K562 (cell line): Measurements from ENCODE around the gene TENT5A. TPM values are rescaled to one million over a fixed set of nuclear protein-coding genes. Genes with fewer than 3 reads are reported as not detected.

ENCODE experiments used
- ATAC-seq: fragments of 200-7000 bp; cut with Tn5 transposase; 3 replicates; pipeline ENCODE4 v1.9.1; 2020; ENCODE audit warnings: moderate library complexity
- BruUV-seq: library from RNA; stranded (reverse); fragments of 400-500 nt; replicated peaks from 2 replicates; lab custom pipeline; 2021; lab: Mats Ljungman, UMichigan
- CTCF ChIA-PET: fragments of 300-600 bp; formaldehyde crosslinking; extraction: SDS; loops from one replicate; lab custom pipeline; 2021; ENCODE audit warnings: low intra/inter-chr PET ratio; lab: Yijun Ruan, JAX
- POLR2A ChIA-PET: fragments of 300-600, 350-650 bp; sonication (Branson Sonifier 250); formaldehyde crosslinking; extraction: SDS; loops from one replicate; lab custom pipeline; 2021; ENCODE audit warnings: antibody characterized with exemption, inconsistent platforms; lab: Yijun Ruan, JAX
- DNase-seq, 4 experiments: peaks; one replicate each; pipeline versions ENCODE4 v3.0.0 to v3.0.0-alpha.2; 2011 to 2018; ENCODE audit warnings: low spot score in 3 of 4, mixed read lengths in 3 of 4; ENCODE audit errors: extremely low read depth in 1 of 4
- FAIRE-seq: peaks from 2 replicates; lab custom pipeline; 2011; peaks lifted over from hg19 to GRCh38; lab: Jason Lieb, UNC
- H2AFZ ChIP-seq: 2 replicates; pipeline ENCODE4 v1.6.0; 2011; ENCODE audit warnings: low read depth, low read length, control low read depth, inconsistent platforms
- H3K27ac ChIP-seq: fragments of 200-600 bp; 3 replicates; pipeline ENCODE4 v1.8.0; 2011; ENCODE audit warnings: low read depth, mild to moderate bottlenecking, control low read depth, inconsistent platforms, low read length, moderate library complexity, mixed read lengths; ENCODE audit errors: extremely low read depth
- H3K27me3 ChIP-seq, 2 experiments: fragments of 300-600 bp in 1 of 2; 2 replicates in 1 of 2; 3 replicates in 1 of 2; pipeline versions ENCODE4 v1.6.0 to v1.8.0; 2011; ENCODE audit warnings: inconsistent platforms in 2 of 2, low read length in 2 of 2, mild to moderate bottlenecking in 1 of 2, mixed read lengths in 1 of 2, moderate library complexity in 1 of 2; ENCODE audit not compliant: control insufficient read depth in 2 of 2, insufficient read depth in 2 of 2
- H3K36me3 ChIP-seq: fragments of 300-600 bp; 3 replicates; pipeline ENCODE4 v1.8.0; 2011; ENCODE audit warnings: mild to moderate bottlenecking, low read length, inconsistent platforms; ENCODE audit not compliant: control insufficient read depth, insufficient read depth
- H3K4me1 ChIP-seq, 2 experiments: fragments of 200-600 bp in 1 of 2; replicated peaks in 1 of 2; 2 replicates in 1 of 2; 3 replicates in 1 of 2; pipeline versions ENCODE4 v1.5.1 to v1.8.0; 2011; ENCODE audit warnings: inconsistent platforms in 2 of 2, low read length in 2 of 2, mild to moderate bottlenecking in 1 of 2, mixed read lengths in 1 of 2, moderate library complexity in 1 of 2; ENCODE audit not compliant: control insufficient read depth in 2 of 2, insufficient read depth in 2 of 2
- H3K4me2 ChIP-seq: 2 replicates; pipeline ENCODE4 v1.6.1; 2011; ENCODE audit warnings: low read length, control low read depth, inconsistent platforms, mixed read lengths; ENCODE audit not compliant: insufficient read depth
- H3K4me3 ChIP-seq: fragments of 200-600 bp; sonication (generic), shearing (Covaris generic); 2 replicates; pipeline ENCODE4 v1.5.1; 2016; ENCODE audit warnings: control low read depth, inconsistent platforms
- H3K79me2 ChIP-seq: fragments of 200-600 bp; 3 replicates; pipeline ENCODE4 v1.8.0; 2011; ENCODE audit warnings: low read length, inconsistent platforms; ENCODE audit not compliant: control insufficient read depth, insufficient read depth
- H3K9ac ChIP-seq, 2 experiments: 2 replicates each; pipeline versions ENCODE4 v1.6.0 to v1.6.1; 2011; ENCODE audit warnings: low read depth in 2 of 2, low read length in 2 of 2, control low read depth in 1 of 2, inconsistent platforms in 1 of 2, mild to moderate bottlenecking in 1 of 2, mixed read lengths in 1 of 2; ENCODE audit not compliant: insufficient read depth in 1 of 2
- H3K9me1 ChIP-seq: one replicate; pipeline ENCODE4 v1.6.0; 2011; ENCODE audit warnings: inconsistent platforms, mild to moderate bottlenecking, low read length, moderate library complexity; ENCODE audit not compliant: control insufficient read depth, insufficient read depth
- H3K9me3 ChIP-seq: replicated peaks from 2 replicates; pipeline ENCODE4 v1.5.1; 2011; ENCODE audit warnings: low read depth, low read length, inconsistent platforms; ENCODE audit not compliant: control insufficient read depth, insufficient read depth
- H4K20me1 ChIP-seq: replicated peaks from 2 replicates; pipeline ENCODE4 v1.6.1; 2011; ENCODE audit warnings: low read length, inconsistent platforms, mixed read lengths; ENCODE audit not compliant: control insufficient read depth, insufficient read depth
- CC2D1A ChIP-seq: fragments of 450-650 bp; IDR thresholded peaks from 2 replicates; pipeline ENCODE4 v1.6.1; 2017; ENCODE audit warnings: mild to moderate bottlenecking
- CCAR2 ChIP-seq: fragments of 200-400 bp; formaldehyde crosslinking; IDR thresholded peaks from 2 replicates; pipeline ENCODE4 v1.6.1; 2017; ENCODE audit warnings: mild to moderate bottlenecking, low read depth, low read length
- DACH1 ChIP-seq: fragments of 450-650 bp; IDR thresholded peaks from 2 replicates; pipeline ENCODE4 v1.6.1; 2018; ENCODE audit not compliant: partially characterized antibody
- EHMT2 ChIP-seq: fragments of 450-650 bp; IDR thresholded peaks from 2 replicates; pipeline ENCODE4 v1.6.1; 2018; ENCODE audit warnings: antibody characterized with exemption
- FOXA3 ChIP-seq, 2 experiments: fragments of 450-650 bp in 1 of 2; sonication (generic) in 1 of 2; formaldehyde crosslinking; IDR thresholded peaks in 1 of 2; conservative IDR thresholded peaks in 1 of 2; 2 replicates each; pipeline versions ENCODE4 v1.4.0 to v1.8.0; 2020 to 2022; ENCODE audit warnings: mild to moderate bottlenecking in 2 of 2, missing genetic modification reagents in 1 of 2
- HBP1 ChIP-seq: fragments of 450-650 bp; formaldehyde crosslinking; IDR thresholded peaks from 2 replicates; pipeline ENCODE4 v1.4.0; 2022; ENCODE audit warnings: missing genetic modification characterization
- HMGN3 ChIP-seq: IDR thresholded peaks from 2 replicates; pipeline ENCODE4 v1.6.1; 2011; ENCODE audit warnings: borderline replicate concordance, low read depth, mild to moderate bottlenecking, mixed read lengths, low read length; ENCODE audit not compliant: insufficient read length; ENCODE audit errors: extremely low read depth
- JUND ChIP-seq, 2 experiments: IDR thresholded peaks; 2 replicates in 1 of 2; 3 replicates in 1 of 2; pipeline ENCODE4 v1.6.1; 2011; ENCODE audit warnings: borderline replicate concordance in 2 of 2, low read depth in 2 of 2, low read length in 2 of 2, improper control_type of control experiment in 1 of 2, missing biosample characterization in 1 of 2, missing genetic modification characterization in 1 of 2, missing genetic modification reagents in 1 of 2
- MCM5 ChIP-seq: fragments of 450-650 bp; IDR thresholded peaks from 2 replicates; pipeline ENCODE4 v1.6.1; 2016; ENCODE audit warnings: low read depth
- NKRF ChIP-seq: fragments of 450-650 bp; IDR thresholded peaks from 2 replicates; pipeline ENCODE4 v1.6.1; 2016; ENCODE audit warnings: borderline replicate concordance
- PRPF4 ChIP-seq: fragments of 200-400 bp; formaldehyde crosslinking; IDR thresholded peaks from one replicate; pipeline ENCODE4 v1.6.1; 2017; ENCODE audit warnings: low read length, low read depth, mild to moderate bottlenecking; ENCODE audit not compliant: insufficient read depth, poor library complexity, severe bottlenecking
- RBBP5 ChIP-seq: fragments of 200-600 bp; sonication (generic); IDR thresholded peaks from 2 replicates; pipeline ENCODE4 v1.6.1; 2012; ENCODE audit warnings: borderline replicate concordance, mild to moderate bottlenecking, low read length, control low read depth, inconsistent platforms; ENCODE audit not compliant: insufficient read depth, poor library complexity, severe bottlenecking
- RBM15 ChIP-seq: fragments of 200-400 bp; formaldehyde crosslinking; IDR thresholded peaks from 2 replicates; pipeline ENCODE4 v1.6.1; 2018; ENCODE audit warnings: mild to moderate bottlenecking, low read length, moderate library complexity; ENCODE audit not compliant: insufficient read depth
- SMAD1 ChIP-seq: fragments of 150-350 bp; IDR thresholded peaks from 2 replicates; pipeline ENCODE4 v1.6.1; 2014; ENCODE audit warnings: low read length, low read depth; ENCODE audit not compliant: partially characterized antibody
- TAF7 ChIP-seq: fragments of 450-650 bp; IDR thresholded peaks from 2 replicates; pipeline ENCODE4 v1.6.1; 2016; ENCODE audit warnings: missing genetic modification characterization, missing compliant biosample characterization
- ZBTB1 ChIP-seq: sonication (generic); formaldehyde crosslinking; IDR thresholded peaks from 2 replicates; pipeline ENCODE4 v1.8.1; 2023; ENCODE audit warnings: missing genetic modification reagents, low read depth, mild to moderate bottlenecking, borderline replicate concordance
- ZC3H11A ChIP-seq: IDR thresholded peaks from 2 replicates; pipeline ENCODE4 v1.6.1; 2012; ENCODE audit warnings: low read depth, low read length, improper control_type of control experiment
- ZNF311 ChIP-seq: fragments of 250-450 bp; sonication (Bioruptor Pico); IDR thresholded peaks from 2 replicates; pipeline ENCODE4 v1.4.0; 2020; ENCODE audit warnings: mild to moderate bottlenecking, moderate library complexity
- ZNF316 ChIP-seq: fragments of 450-650 bp; IDR thresholded peaks from 2 replicates; pipeline ENCODE4 v1.6.1; 2016
- ZNF384 ChIP-seq: IDR thresholded peaks from 2 replicates; pipeline ENCODE4 v1.6.1; 2012; ENCODE audit warnings: low read depth, low read length, improper control_type of control experiment
- WGBS: fragments of 100-300 bp; shearing (Covaris generic); methylation state at CpG from one replicate; pipeline ENCODE4 v1.1.6; 2016; ENCODE audit warnings: low coverage, mixed read lengths; ENCODE audit not compliant: insufficient coverage; ENCODE audit errors: missing lambda C conversion rate; 5-methylcytosine and 5-hydroxymethylcytosine counted together
- in situ Hi-C: fragments of 300-500 bp; cut with MboI; formaldehyde crosslinking; loops from 4 replicates; pipeline ENCODE4 v1.15.0; 2018; ENCODE audit warnings: inconsistent platforms, mixed read lengths
- intact Hi-C: fragments of 100-400 bp; cut with micrococcal nuclease; formaldehyde crosslinking; loops from 2 replicates; pipeline ENCODE4 v1.14.2; 2022
- polyA plus RNA-seq, 8 experiments: library from polyadenylated mRNA; depleted of rRNA in 4 of 8; stranded (reverse) in 5 of 8; unstranded in 3 of 8; fragments of >200 nt; fragmentation: Nextera tagmentation in 2 of 8; fragmentation: Illumina TruSeq in 1 of 8; extraction: Ambion mirVana in 2 of 8; extraction: Trizol in 1 of 8; gene quantifications; 2 replicates each; pipeline versions ENCODE4 v1.2.1 to v1.2.3, GENCODE V29; 2011 to 2014; ENCODE audit warnings: inconsistent platforms in 1 of 8, missing spikeins in 1 of 8
- total RNA-seq, 7 experiments: library from RNA; depleted of rRNA in 6 of 7; stranded (reverse); fragments of >200 nt in 6 of 7; fragmentation: Illumina TruSeq in 2 of 7; extraction: Trizol in 2 of 7; gene quantifications; 2 replicates each; pipeline versions ENCODE4 v1.2.1 to v1.2.3, GENCODE V29; 2011 to 2021; ENCODE audit warnings: low replicate concordance in 1 of 7

TENT5A gene
- total and polyA plus RNA-seq, 9 of the 15 experiments (the other 6 are each of a cell fraction or from before 2014, with no cell fraction given), result 0.77 to 2.3 (median 1.3) TPM

- TF ChIP-seq ZC3H11A, result no peak
- TF ChIP-seq CCAR2, result no peak
- no peak for TF ChIP-seq NKRF
- no peak for TF ChIP-seq ZBTB1 (CRISPR knock-in tag)
- TF ChIP-seq EHMT2, result no peak
- TF ChIP-seq MCM5, result no peak
- no peak for TF ChIP-seq HMGN3
- TF ChIP-seq CC2D1A, result no peak
- TF ChIP-seq TAF7, result no peak
Observed at GRCh38 chr6:81763051-81763450, 10.6 kb upstream of the TENT5A start (continued).

- in situ Hi-C loops, result no loop called here
- Histone ChIP-seq H3K4me3 (no peak overlapping the region), H3K4me1 (no peaks in the 10 kb centered on the region), H4K20me1 (no peaks in the 10 kb centered on the region), H3K79me2 (no peaks in the 10 kb centered on the region), H3K9me1 (no peaks in the 10 kb centered on the region), H3K4me2 (no peak overlapping the region), H3K27ac (no peak overlapping the region), H3K27me3 (no peaks in the 10 kb centered on the region), H3K9me3 (no peaks in the 10 kb centered on the region), H3K36me3 (no peaks in the 10 kb centered on the region), H3K9ac (no peak overlapping the region), H2AFZ (no peak overlapping the region)
- POLR2A ChIA-PET, result interaction anchor here (0.7 kb wide), 1 partner anchor 1549 kb away, joined by 3 read pairs; no protein-coding TSS in a partner anchor
- no TSS peak for BruUV-seq
- ATAC-seq, result no peak
- no peak for FAIRE-seq
- DNase-seq, result no peak
- WGBS, result 0% methylated on average over 4 of the region's 4 CpGs
- intact Hi-C loops, result no loop called here
- CTCF ChIA-PET, result interaction anchor here (0.6 kb wide), 1 partner anchor 1190 kb away, joined by 3 read pairs; no protein-coding TSS in a partner anchor
- TF ChIP-seq ZNF316 (no peak), ZNF311 (no peak), PRPF4 (no peak), RBBP5 (no peak), FOXA3 (CRISPR knock-in tag; conservative IDR thresholded peaks at IDR 0.05 in 1 of 2, IDR thresholded peaks at IDR 0.05 in 1 of 2) (no peak), ZNF384 (no peak), DACH1 (no peak), HBP1 (CRISPR knock-in tag) (no peak), JUND (IDR thresholded peaks at IDR 0.05; ENCODE audit: borderline replicate concordance, low read depth, low read length) (no peak), JUND (tag; IDR thresholded peaks at IDR 0.05; ENCODE audit: borderline replicate concordance, low read depth, low read length) (no peak), SMAD1 (no peak), RBM15 (no peak)
Observed at GRCh38 chr6:81762606-81763005, 10.1 kb upstream of the TENT5A start.
